Neural progenitor cell (in vitro differentiated cells): Measurements from ENCODE around the gene COL26A1. TPM values are rescaled to one million over a fixed set of nuclear protein-coding genes. Genes with fewer than 3 reads are reported as not detected.

Source experiments
- DNase-seq: peaks from one replicate; pipeline ENCODE4 v3.0.0-alpha.2; 2016; ENCODE audit warnings: low spot score
- H2AFZ ChIP-seq: fragments of 200-600 bp; sonication (generic); replicated peaks from 2 replicates; pipeline ENCODE4 v1.6.1; 2016; ENCODE audit warnings: antibody characterized with exemption
- H3F3A ChIP-seq: fragments of 200-600 bp; sonication (generic); 2 replicates; pipeline ENCODE4 v1.6.1; 2016; ENCODE audit warnings: antibody characterized with exemption, low read depth
- H3K27ac ChIP-seq: fragments of 200-600 bp; sonication (generic); 2 replicates; pipeline ENCODE4 v1.5.1; 2016; ENCODE audit warnings: mild to moderate bottlenecking
- H3K27me3 ChIP-seq: fragments of 200-600 bp; sonication (generic); 2 replicates; pipeline ENCODE4 v1.6.1; 2016; ENCODE audit warnings: mild to moderate bottlenecking, moderate library complexity
- H3K36me3 ChIP-seq: fragments of 200-600 bp; sonication (generic); 2 replicates; pipeline ENCODE4 v1.5.1; 2016
- H3K4me1 ChIP-seq: fragments of 200-600 bp; sonication (generic); 2 replicates; pipeline ENCODE4 v1.6.1; 2016; ENCODE audit warnings: mixed run types
- H3K4me2 ChIP-seq: fragments of 200-600 bp; sonication (generic); 2 replicates; pipeline ENCODE4 v1.6.1; 2016
- H3K4me3 ChIP-seq: fragments of 200-600 bp; sonication (generic); 2 replicates; pipeline ENCODE4 v1.5.1; 2016
- H3K79me2 ChIP-seq: fragments of 200-600 bp; sonication (generic); 2 replicates; pipeline ENCODE4 v1.6.1; 2016; ENCODE audit warnings: low read depth
- H3K9ac ChIP-seq: fragments of 200-600 bp; sonication (generic); 2 replicates; pipeline ENCODE4 v1.6.1; 2016
- H3K9me3 ChIP-seq: fragments of 200-600 bp; sonication (generic); 2 replicates; pipeline ENCODE4 v1.5.1; 2016; ENCODE audit warnings: low read depth
- H4K20me1 ChIP-seq: fragments of 200-600 bp; sonication (generic); 2 replicates; pipeline ENCODE4 v1.6.1; 2016; ENCODE audit warnings: low read depth
- H3K27ac Mint-ChIP-seq: 3 replicates; pipeline ENCODE4 v1.8.0; 2021; ENCODE audit warnings: mixed read lengths
- H3K27me3 Mint-ChIP-seq: 2 replicates; pipeline ENCODE4 v1.8.0; 2022; ENCODE audit warnings: low read depth, mild to moderate bottlenecking, inconsistent platforms, moderate library complexity, mixed read lengths; ENCODE audit not compliant: insufficient read depth
- H3K36me3 Mint-ChIP-seq: 3 replicates; pipeline ENCODE4 v1.8.0; 2021; ENCODE audit warnings: mixed read lengths
- H3K4me1 Mint-ChIP-seq: 3 replicates; pipeline ENCODE4 v1.8.0; 2021; ENCODE audit warnings: mixed read lengths
- H3K4me3 Mint-ChIP-seq: 3 replicates; pipeline ENCODE4 v1.8.0; 2021; ENCODE audit warnings: mild to moderate bottlenecking, moderate library complexity, mixed read lengths
- H3K9me3 Mint-ChIP-seq: 3 replicates; pipeline ENCODE4 v1.8.0; 2020; ENCODE audit warnings: mixed read lengths
- CTCF ChIP-seq: fragments of 200-600 bp; sonication (generic); IDR thresholded peaks from 2 replicates; pipeline ENCODE4 v1.5.1; 2017; ENCODE audit warnings: antibody characterized with exemption, mild to moderate bottlenecking
- EZH2 ChIP-seq: fragments of 200-600 bp; sonication (generic); IDR thresholded peaks from 2 replicates; pipeline ENCODE4 v1.6.1; 2017; ENCODE audit warnings: antibody characterized with exemption, mild to moderate bottlenecking, moderate library complexity
- EZH2phosphoT487 ChIP-seq: fragments of 200-600 bp; sonication (generic); IDR thresholded peaks from 2 replicates; pipeline ENCODE4 v1.6.1; 2017; ENCODE audit warnings: antibody characterized with exemption
- total RNA-seq: library from RNA; depleted of rRNA; stranded (reverse); fragments of >200 nt; gene quantifications from 2 replicates; pipeline ENCODE4 v1.2.3, GENCODE V29; 2015; ENCODE audit warnings: low replicate concordance

Gene COL26A1
- total RNA-seq, 1 donor from 2014 or later, result 26.7 TPM

- no peak overlapping the region for H2AFZ ChIP-seq
- peak; percentile 92 for DNase-seq
- H3K4me3 ChIP-seq, result no peak overlapping the region
- no peaks in the 10 kb centered on the region for H3K9me3 ChIP-seq
- Mint-ChIP-seq H3K27me3 (peaks cover 8% of the 10 kb centered on the region), H3K9me3 (peaks cover 31% of the 10 kb centered on the region), H3K4me3 (no peak overlapping the region), H3K4me1 (peaks cover 35% of the 10 kb centered on the region), H3K27ac (peak overlapping the region; percentile 83), H3K36me3 (peaks cover 32% of the 10 kb centered on the region)
- H4K20me1 ChIP-seq, result no peaks in the 10 kb centered on the region
- H3K4me1 ChIP-seq, result no peaks in the 10 kb centered on the region
- H3K27me3 ChIP-seq, result no peaks in the 10 kb centered on the region
- no peak overlapping the region for H3K27ac ChIP-seq
- H3K79me2 ChIP-seq, result no peaks in the 10 kb centered on the region
- no peaks in the 10 kb centered on the region for H3K36me3 ChIP-seq
- H3F3A ChIP-seq, result peaks cover 3% of the 10 kb centered on the region
- no peak overlapping the region for H3K4me2 ChIP-seq
- H3K9ac ChIP-seq, result no peak overlapping the region
- TF ChIP-seq CTCF, result peak; percentile 95
- TF ChIP-seq EZH2phosphoT487, result no peak
Observed at GRCh38 chr7:101410743-101411507, 48.2 kb downstream of the COL26A1 start.

DNA sequence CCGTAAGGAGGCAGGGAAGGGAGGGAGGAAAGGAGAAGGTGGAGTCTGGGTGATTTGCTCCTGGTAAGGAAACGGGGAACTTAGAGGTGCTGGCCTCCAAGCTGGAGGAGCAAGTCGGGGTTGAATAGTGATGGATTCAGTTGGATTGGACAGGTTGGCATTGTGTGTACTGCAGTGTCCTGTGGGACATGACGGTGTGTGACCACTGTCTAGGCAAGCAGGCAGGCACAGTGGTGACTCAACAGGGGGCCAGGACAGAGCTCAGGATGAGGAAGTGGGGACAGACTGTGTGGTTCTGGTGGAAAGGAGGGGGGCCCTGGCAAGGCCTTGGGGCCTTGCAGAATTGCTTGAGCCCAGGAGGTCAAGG, 48.8 kb downstream of the COL26A1 start:
- Histone ChIP-seq H4K20me1 (no peaks in the 10 kb centered on the region), H3K27ac (no peak overlapping the region), H3K9ac (no peak overlapping the region), H3K79me2 (no peaks in the 10 kb centered on the region), H2AFZ (no peak overlapping the region), H3K4me1 (no peaks in the 10 kb centered on the region), H3K4me2 (no peak overlapping the region), H3K36me3 (no peaks in the 10 kb centered on the region), H3K9me3 (no peaks in the 10 kb centered on the region), H3K27me3 (no peaks in the 10 kb centered on the region), H3F3A (peaks cover 3% of the 10 kb centered on the region), H3K4me3 (no peak overlapping the region)
- Mint-ChIP-seq H3K4me1 (peaks cover 30% of the 10 kb centered on the region), H3K4me3 (no peak overlapping the region), H3K27ac (peak overlapping the region; percentile 83), H3K36me3 (peaks cover 34% of the 10 kb centered on the region), H3K27me3 (peaks cover 8% of the 10 kb centered on the region), H3K9me3 (peaks cover 31% of the 10 kb centered on the region)
- TF ChIP-seq EZH2phosphoT487, result no peak
- no peak for TF ChIP-seq EZH2
- no peak for TF ChIP-seq CTCF
- no peak for DNase-seq

DNA sequence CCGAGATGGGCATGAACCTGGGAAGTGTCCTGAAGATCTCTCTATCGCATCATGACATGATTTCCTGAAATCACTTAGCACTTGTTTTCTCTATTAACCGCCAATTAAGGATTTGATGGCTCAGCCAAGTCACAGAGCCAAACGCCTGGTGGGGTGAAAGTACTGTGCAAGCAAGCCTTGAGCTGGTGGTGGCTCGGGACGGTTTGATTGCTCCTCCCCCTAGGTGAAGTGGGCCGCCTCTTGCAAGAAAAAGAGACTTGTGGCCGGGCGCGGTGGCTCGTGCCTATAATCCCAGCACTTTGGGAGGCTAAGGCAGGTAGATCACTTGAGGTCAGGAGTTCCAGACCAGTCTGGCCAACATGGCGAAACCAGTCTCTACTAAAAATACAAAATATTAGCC, 50.3 kb downstream of the COL26A1 start:
- peaks cover 32% of the 10 kb centered on the region for H3K36me3 Mint-ChIP-seq
- TF ChIP-seq EZH2phosphoT487, result no peak
- TF ChIP-seq EZH2, result no peak
- no peak for TF ChIP-seq CTCF
- Histone ChIP-seq H2AFZ (no peak overlapping the region), H3K9me3 (no peaks in the 10 kb centered on the region), H3K9ac (no peak overlapping the region), H3F3A (peaks cover 3% of the 10 kb centered on the region), H3K36me3 (no peaks in the 10 kb centered on the region), H3K4me1 (no peaks in the 10 kb centered on the region), H3K79me2 (no peaks in the 10 kb centered on the region), H3K27me3 (no peaks in the 10 kb centered on the region), H3K4me2 (no peak overlapping the region), H3K27ac (no peak overlapping the region), H4K20me1 (no peaks in the 10 kb centered on the region), H3K4me3 (no peak overlapping the region)
- peaks cover 25% of the 10 kb centered on the region for H3K4me1 Mint-ChIP-seq
- H3K27ac Mint-ChIP-seq, result no peak overlapping the region
- no peak for DNase-seq
- H3K9me3 Mint-ChIP-seq, result peaks cover 24% of the 10 kb centered on the region
- peaks cover 8% of the 10 kb centered on the region for H3K27me3 Mint-ChIP-seq
- H3K4me3 Mint-ChIP-seq, result no peak overlapping the region
